ENCODE data around the gene SH3BP2.

DNA sequence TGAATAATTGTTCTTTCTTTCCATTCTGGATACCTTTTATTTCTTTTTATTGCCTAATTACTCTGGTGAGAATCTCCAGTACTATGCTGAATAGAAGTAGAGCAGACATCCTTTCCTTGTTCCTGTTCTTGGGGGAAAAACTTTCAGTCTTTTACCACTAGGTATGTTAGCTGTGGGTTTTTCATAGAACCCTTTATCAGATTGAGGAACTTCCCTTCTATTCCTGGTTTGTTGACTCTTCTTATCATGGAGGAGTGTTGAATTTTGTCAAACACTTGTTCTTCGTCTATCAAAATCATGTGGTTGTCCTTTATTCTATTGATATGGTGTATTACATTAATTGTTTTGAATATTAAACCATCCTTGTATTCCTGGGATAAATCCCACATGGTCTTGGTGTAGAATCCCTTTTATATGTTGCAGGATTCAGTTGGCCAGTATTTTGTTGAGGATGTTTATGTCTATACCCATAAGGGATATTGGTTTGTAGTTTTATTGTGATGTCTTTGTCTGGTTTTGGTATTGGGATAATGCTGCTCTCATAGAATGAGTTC lies 23.6 kb downstream of the SH3BP2 start:
- no peak for TF ChIP-seq PAX5 (IDR thresholded peaks at IDR 0.05; ENCODE audit: insufficient read depth, low read length, severe bottlenecking)
- no peak for TF ChIP-seq POLR2A (IDR thresholded peaks at IDR 0.05; ENCODE audit: low read depth, low read length)
- TF ChIP-seq POLR2AphosphoS5 (IDR thresholded peaks at IDR 0.05; ENCODE audit: low read depth, low read length): no peak
